HepG2 (cell line): ENCODE data around the gene NDUFAF3. TPM values are rescaled to one million over a fixed set of nuclear protein-coding genes. Genes with fewer than 3 reads are reported as not detected.

Experiments used
- AGO2 ChIP-seq: fragments of 200-400 bp; formaldehyde crosslinking; optimal IDR thresholded peaks from 2 replicates; pipeline ENCODE3; 2017; ENCODE audit warnings: mild to moderate bottlenecking, low read depth, low read length, moderate library complexity
- HOMEZ ChIP-seq: IDR thresholded peaks from 2 replicates; pipeline ENCODE4 v1.6.1; 2016; ENCODE audit warnings: low read depth
- NFIB ChIP-seq: sonication (generic); formaldehyde crosslinking; IDR thresholded peaks from 2 replicates; pipeline ENCODE4 v1.9.0; 2021; ENCODE audit warnings: missing genetic modification reagents, mild to moderate bottlenecking, borderline replicate concordance
- PBX2 ChIP-seq: IDR thresholded peaks from 2 replicates; pipeline ENCODE4 v1.6.1; 2016; ENCODE audit warnings: control low read depth
- SALL1 ChIP-seq: sonication (generic); formaldehyde crosslinking; IDR thresholded peaks from 2 replicates; pipeline ENCODE4 v1.8.0; 2022; ENCODE audit warnings: mild to moderate bottlenecking, missing genetic modification reagents
- SP5 ChIP-seq: IDR thresholded peaks from 2 replicates; pipeline ENCODE4 v1.6.1; 2016; ENCODE audit warnings: low read depth, borderline replicate concordance
- ZFP36L2 ChIP-seq: sonication (generic); formaldehyde crosslinking; IDR thresholded peaks from 2 replicates; pipeline ENCODE4 v1.4.0; 2020; ENCODE audit warnings: missing genetic modification reagents
- ZNF354B ChIP-seq: sonication (generic); formaldehyde crosslinking; IDR thresholded peaks from 2 replicates; pipeline ENCODE4 v1.8.0; 2022; ENCODE audit warnings: mild to moderate bottlenecking, missing genetic modification reagents
- ZSCAN25 ChIP-seq: sonication (generic); formaldehyde crosslinking; IDR thresholded peaks from 2 replicates; pipeline ENCODE4 v1.8.0; 2022; ENCODE audit warnings: mild to moderate bottlenecking, missing genetic modification reagents
- polyA plus RNA-seq, 8 experiments: library from polyadenylated mRNA; depleted of rRNA in 3 of 8; stranded (reverse) in 7 of 8; unstranded in 1 of 8; fragments of >200 nt; fragmentation: Illumina TruSeq in 4 of 8; extraction: Trizol in 4 of 8; gene quantifications; 2 replicates each; pipeline versions ENCODE4 v1.2.1 to v1.2.3, GENCODE V29; 2011 to 2016; ENCODE audit warnings: low read depth in 4 of 8, missing spikeins in 1 of 8, mixed read lengths in 1 of 8; ENCODE audit not compliant: insufficient read depth in 1 of 8
- total RNA-seq, 5 experiments: library from RNA; depleted of rRNA; stranded (reverse); fragments of >200 nt; fragmentation: Illumina TruSeq; extraction: Trizol; gene quantifications; 2 replicates each; pipeline ENCODE4 v1.2.3, GENCODE V29; 2016; ENCODE audit warnings: low read depth in 1 of 5
- TF ChIP-seq, protein P1 (sequence below): sonication (generic); formaldehyde crosslinking; IDR thresholded peaks from 2 replicates; pipeline ENCODE4 v1.4.0; 2020; ENCODE audit warnings: missing genetic modification reagents
- TF ChIP-seq, protein P2 (sequence below): sonication (generic); formaldehyde crosslinking; IDR thresholded peaks from 2 replicates; pipeline ENCODE4 v1.8.0; 2022; ENCODE audit warnings: mild to moderate bottlenecking, missing genetic modification reagents
- TF ChIP-seq, protein P3 (sequence below): sonication (generic); IDR thresholded peaks from 2 replicates; pipeline ENCODE4 v1.6.1; 2016; ENCODE audit warnings: low read depth, borderline replicate concordance
- TF ChIP-seq, protein P4 (sequence below): sonication (generic); formaldehyde crosslinking; IDR thresholded peaks from 2 replicates; pipeline ENCODE4 v1.8.1; 2022; ENCODE audit warnings: low read depth, mild to moderate bottlenecking, missing genetic modification reagents

NDUFAF3 gene
- total and polyA plus RNA-seq, 2 of the 13 experiments (the other 11 are each of a cell fraction or from before 2014, with no cell fraction given), result 39.0 to 50.0 TPM

DNA sequence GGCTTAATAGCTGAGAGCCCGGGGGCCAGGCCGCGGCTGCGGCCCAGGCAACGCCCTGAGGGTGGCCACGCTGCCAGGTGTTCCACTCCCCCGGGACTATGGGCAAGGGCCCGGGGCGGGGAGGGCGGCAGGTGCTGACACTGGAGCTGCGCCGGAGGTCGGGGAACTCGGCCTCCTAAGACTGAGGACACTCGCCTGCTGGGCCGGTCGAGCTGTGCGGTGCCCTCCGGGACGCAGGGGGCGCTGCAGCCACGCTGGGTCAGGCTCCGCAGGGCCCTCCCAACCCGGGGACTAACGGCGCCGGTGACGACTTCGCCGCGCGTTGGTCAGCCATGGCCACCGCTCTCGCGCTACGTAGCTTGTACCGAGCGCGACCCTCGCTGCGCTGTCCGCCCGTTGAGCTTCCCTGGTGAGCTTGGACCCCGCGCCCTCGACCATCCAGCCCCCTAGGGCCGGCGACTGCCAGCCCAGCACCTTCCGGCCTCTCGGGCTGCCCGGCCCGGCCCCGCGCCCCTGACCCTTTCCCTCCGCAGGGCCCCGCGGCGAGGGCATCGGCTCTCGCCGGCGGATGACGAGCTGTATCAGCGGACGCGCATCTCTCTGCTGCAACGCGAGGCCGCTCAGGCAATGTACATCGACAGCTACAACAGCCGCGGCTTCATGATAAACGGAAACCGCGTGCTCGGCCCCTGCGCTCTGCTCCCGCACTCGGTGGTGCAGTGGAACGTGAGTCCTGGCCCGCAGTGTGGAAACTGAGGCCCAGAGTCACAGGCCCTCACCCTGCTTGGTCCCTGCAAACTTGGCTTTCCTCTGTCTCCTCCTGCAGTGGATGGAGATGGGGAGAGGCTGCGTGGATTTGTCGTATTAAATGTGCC is at the start of gene NDUFAF3 (continued):
- TF ChIP-seq, protein P1, sequence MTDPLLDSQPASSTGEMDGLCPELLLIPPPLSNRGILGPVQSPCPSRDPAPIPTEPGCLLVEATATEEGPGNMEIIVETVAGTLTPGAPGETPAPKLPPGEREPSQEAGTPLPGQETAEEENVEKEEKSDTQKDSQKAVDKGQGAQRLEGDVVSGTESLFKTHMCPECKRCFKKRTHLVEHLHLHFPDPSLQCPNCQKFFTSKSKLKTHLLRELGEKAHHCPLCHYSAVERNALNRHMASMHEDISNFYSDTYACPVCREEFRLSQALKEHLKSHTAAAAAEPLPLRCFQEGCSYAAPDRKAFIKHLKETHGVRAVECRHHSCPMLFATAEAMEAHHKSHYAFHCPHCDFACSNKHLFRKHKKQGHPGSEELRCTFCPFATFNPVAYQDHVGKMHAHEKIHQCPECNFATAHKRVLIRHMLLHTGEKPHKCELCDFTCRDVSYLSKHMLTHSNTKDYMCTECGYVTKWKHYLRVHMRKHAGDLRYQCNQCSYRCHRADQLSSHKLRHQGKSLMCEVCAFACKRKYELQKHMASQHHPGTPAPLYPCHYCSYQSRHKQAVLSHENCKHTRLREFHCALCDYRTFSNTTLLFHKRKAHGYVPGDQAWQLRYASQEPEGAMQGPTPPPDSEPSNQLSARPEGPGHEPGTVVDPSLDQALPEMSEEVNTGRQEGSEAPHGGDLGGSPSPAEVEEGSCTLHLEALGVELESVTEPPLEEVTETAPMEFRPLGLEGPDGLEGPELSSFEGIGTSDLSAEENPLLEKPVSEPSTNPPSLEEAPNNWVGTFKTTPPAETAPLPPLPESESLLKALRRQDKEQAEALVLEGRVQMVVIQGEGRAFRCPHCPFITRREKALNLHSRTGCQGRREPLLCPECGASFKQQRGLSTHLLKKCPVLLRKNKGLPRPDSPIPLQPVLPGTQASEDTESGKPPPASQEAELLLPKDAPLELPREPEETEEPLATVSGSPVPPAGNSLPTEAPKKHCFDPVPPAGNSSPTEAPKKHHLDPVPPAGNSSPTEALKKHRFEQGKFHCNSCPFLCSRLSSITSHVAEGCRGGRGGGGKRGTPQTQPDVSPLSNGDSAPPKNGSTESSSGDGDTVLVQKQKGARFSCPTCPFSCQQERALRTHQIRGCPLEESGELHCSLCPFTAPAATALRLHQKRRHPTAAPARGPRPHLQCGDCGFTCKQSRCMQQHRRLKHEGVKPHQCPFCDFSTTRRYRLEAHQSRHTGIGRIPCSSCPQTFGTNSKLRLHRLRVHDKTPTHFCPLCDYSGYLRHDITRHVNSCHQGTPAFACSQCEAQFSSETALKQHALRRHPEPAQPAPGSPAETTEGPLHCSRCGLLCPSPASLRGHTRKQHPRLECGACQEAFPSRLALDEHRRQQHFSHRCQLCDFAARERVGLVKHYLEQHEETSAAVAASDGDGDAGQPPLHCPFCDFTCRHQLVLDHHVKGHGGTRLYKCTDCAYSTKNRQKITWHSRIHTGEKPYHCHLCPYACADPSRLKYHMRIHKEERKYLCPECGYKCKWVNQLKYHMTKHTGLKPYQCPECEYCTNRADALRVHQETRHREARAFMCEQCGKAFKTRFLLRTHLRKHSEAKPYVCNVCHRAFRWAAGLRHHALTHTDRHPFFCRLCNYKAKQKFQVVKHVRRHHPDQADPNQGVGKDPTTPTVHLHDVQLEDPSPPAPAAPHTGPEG (CRISPR knock-in tag), result 0 out of 2 replicates have a peak, but pooled peaks have one; percentile 15
- TF ChIP-seq ZNF354B (CRISPR knock-in tag) (no peak), AGO2 (peak; percentile 73), SALL1 (CRISPR knock-in tag) (peak; percentile 67), SP5 (peak; percentile 5; the same call in 1 of the 2 replicates), HOMEZ (CRISPR knock-in tag) (no peak), ZFP36L2 (CRISPR knock-in tag) (no peak), ZSCAN25 (CRISPR knock-in tag) (no peak), PBX2 (no peak), NFIB (CRISPR knock-in tag) (no peak)
- TF ChIP-seq, protein P2, sequence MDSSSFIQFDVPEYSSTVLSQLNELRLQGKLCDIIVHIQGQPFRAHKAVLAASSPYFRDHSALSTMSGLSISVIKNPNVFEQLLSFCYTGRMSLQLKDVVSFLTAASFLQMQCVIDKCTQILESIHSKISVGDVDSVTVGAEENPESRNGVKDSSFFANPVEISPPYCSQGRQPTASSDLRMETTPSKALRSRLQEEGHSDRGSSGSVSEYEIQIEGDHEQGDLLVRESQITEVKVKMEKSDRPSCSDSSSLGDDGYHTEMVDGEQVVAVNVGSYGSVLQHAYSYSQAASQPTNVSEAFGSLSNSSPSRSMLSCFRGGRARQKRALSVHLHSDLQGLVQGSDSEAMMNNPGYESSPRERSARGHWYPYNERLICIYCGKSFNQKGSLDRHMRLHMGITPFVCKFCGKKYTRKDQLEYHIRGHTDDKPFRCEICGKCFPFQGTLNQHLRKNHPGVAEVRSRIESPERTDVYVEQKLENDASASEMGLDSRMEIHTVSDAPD (CRISPR knock-in tag), result no peak
- TF ChIP-seq, protein P3, sequence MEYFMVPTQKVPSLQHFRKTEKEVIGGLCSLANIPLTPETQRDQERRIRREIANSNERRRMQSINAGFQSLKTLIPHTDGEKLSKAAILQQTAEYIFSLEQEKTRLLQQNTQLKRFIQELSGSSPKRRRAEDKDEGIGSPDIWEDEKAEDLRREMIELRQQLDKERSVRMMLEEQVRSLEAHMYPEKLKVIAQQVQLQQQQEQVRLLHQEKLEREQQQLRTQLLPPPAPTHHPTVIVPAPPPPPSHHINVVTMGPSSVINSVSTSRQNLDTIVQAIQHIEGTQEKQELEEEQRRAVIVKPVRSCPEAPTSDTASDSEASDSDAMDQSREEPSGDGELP, result peak; percentile 47; the same call in 1 of the 2 replicates
- TF ChIP-seq, protein P4, sequence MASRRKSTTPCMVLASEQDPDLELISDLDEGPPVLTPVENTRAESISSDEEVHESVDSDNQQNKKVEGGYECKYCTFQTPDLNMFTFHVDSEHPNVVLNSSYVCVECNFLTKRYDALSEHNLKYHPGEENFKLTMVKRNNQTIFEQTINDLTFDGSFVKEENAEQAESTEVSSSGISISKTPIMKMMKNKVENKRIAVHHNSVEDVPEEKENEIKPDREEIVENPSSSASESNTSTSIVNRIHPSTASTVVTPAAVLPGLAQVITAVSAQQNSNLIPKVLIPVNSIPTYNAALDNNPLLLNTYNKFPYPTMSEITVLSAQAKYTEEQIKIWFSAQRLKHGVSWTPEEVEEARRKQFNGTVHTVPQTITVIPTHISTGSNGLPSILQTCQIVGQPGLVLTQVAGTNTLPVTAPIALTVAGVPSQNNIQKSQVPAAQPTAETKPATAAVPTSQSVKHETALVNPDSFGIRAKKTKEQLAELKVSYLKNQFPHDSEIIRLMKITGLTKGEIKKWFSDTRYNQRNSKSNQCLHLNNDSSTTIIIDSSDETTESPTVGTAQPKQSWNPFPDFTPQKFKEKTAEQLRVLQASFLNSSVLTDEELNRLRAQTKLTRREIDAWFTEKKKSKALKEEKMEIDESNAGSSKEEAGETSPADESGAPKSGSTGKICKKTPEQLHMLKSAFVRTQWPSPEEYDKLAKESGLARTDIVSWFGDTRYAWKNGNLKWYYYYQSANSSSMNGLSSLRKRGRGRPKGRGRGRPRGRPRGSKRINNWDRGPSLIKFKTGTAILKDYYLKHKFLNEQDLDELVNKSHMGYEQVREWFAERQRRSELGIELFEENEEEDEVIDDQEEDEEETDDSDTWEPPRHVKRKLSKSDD (CRISPR knock-in tag), result peak; percentile 93; the same call in 1 of the 2 replicates
